ENCODE measurements around the gene IRF2BP2.

IRF2BP2 gene

GRCh38 chr1:234612352-234613127, 2.6 kb upstream of the IRF2BP2 start:
- peak; percentile 93 to 99 for DNase-seq

GRCh38 chr1:234611847-234612351, 1.9 kb upstream of the IRF2BP2 start:
- DNase-seq: peak; percentile 20 to 33

GRCh38 chr1:234611225-234611846, 1.4 kb upstream of the IRF2BP2 start:
- DNase-seq: peak; percentile 66 to 72

- DNase-seq: peak; percentile 79
Observed at GRCh38 chr1:234610666-234611224, 767 bp upstream of the IRF2BP2 start.

GRCh38 chr1:234609691-234610042, 311 bp downstream of the IRF2BP2 start:
- DNase-seq: no peak

GRCh38 chr1:234608911-234609690, 877 bp downstream of the IRF2BP2 start:
- DNase-seq: peak; percentile 39 to 42

- DNase-seq: peak; percentile 89 to 96
Observed at GRCh38 chr1:234608025-234608910, 1.7 kb downstream of the IRF2BP2 start.

- DNase-seq: peak; percentile 66 to 75
Observed at GRCh38 chr1:234607109-234608024, 2.6 kb downstream of the IRF2BP2 start.

- DNase-seq: no peak
Observed at GRCh38 chr1:234606784-234607108, 3.2 kb downstream of the IRF2BP2 start.

- peak; percentile 70 to 76 for DNase-seq
Observed at GRCh38 chr1:234605983-234606783, 3.8 kb downstream of the IRF2BP2 start.

GRCh38 chr1:234605399-234605982, 4.5 kb downstream of the IRF2BP2 start:
- no peak for DNase-seq

GRCh38 chr1:234604495-234605398, 5.2 kb downstream of the IRF2BP2 start:
- peak in 1 of 2 donors; percentile 38 for DNase-seq

- DNase-seq: peak in 1 of 2 donors; percentile 44
Observed at GRCh38 chr1:234603221-234604204, 6.5 kb downstream of the IRF2BP2 start.

- DNase-seq: peak; percentile 88 to 94
Observed at GRCh38 chr1:234602334-234603220, 7.4 kb downstream of the IRF2BP2 start.

GRCh38 chr1:234601301-234602017, 8.5 kb downstream of the IRF2BP2 start:
- peak; percentile 63 to 80 for DNase-seq

All from inflammatory macrophage treated with lipopolysaccharide for 1 hour (primary cell).